ENCODE results near the gene KRT3. TPM values are rescaled to one million over a fixed set of nuclear protein-coding genes. Genes with fewer than 3 reads are reported as not detected.

Gene KRT3
- total and polyA plus RNA-seq, 10 of the 15 experiments (the other 5 are each of a cell fraction or from before 2014, with no cell fraction given): not detected

GRCh38 chr12:52837781-52838608 is 42.1 kb upstream of the KRT3 start (continued):
- TF ChIP-seq E2F8 (IDR thresholded peaks at IDR 0.05; ENCODE audit: low read depth, partially characterized antibody): no peak
- no peak for TF ChIP-seq STAT3 (IDR thresholded peaks at IDR 0.05; ENCODE audit: low read depth, low read length)
- no peak for TF ChIP-seq MYB (IDR thresholded peaks at IDR 0.05; ENCODE audit: borderline replicate concordance, low read depth, low read length)
- TF ChIP-seq ZBTB4 (CRISPR knock-in tag; IDR thresholded peaks at IDR 0.05): no peak
- TF ChIP-seq RUNX3 (IDR thresholded peaks at IDR 0.05; ENCODE audit: low read length): no peak
- TF ChIP-seq BRCA1 (IDR thresholded peaks at IDR 0.05; ENCODE audit: low read depth, low read length): no peak
- TF ChIP-seq USF1 (IDR thresholded peaks at IDR 0.05; ENCODE audit: borderline replicate concordance, extremely low read length, insufficient read depth, low read depth, low read length): no peak
- no peak for TF ChIP-seq CHD2 (IDR thresholded peaks at IDR 0.05; ENCODE audit: borderline replicate concordance, low read depth, low read length)

Data from GM12878 (cell line).